WTC11 (cell line): Measurements from ENCODE around the gene MAS1L.

ENCODE experiments used
- CTCF ChIP-seq: fragments of 200-600 bp; IDR thresholded peaks from 2 replicates; pipeline ENCODE4 v1.8.0; 2022; ENCODE audit warnings: antibody characterized with exemption
- HMGA2 ChIP-seq: fragments of 250-450 bp; sonication (Bioruptor Pico); IDR thresholded peaks from 2 replicates; pipeline ENCODE4 v1.4.0; 2021; ENCODE audit warnings: mild to moderate bottlenecking, moderate library complexity

- TF ChIP-seq CTCF: no peak
- TF ChIP-seq HMGA2 (CRISPR knock-in tag): no peak
Observed at GRCh38 chr6:29504961-29505360, 17.2 kb upstream of the MAS1L start.
